Stimulated activated CD8-positive, alpha-beta memory T cell treated with anti-CD3 and anti-CD28 coated beads, Interleukin-12 subunit alpha, Interleukin-12 subunit beta, amount 100 ng/mL, for 4 hours (primary cell): ENCODE measurements around the gene NT5DC2.

Experiments
- DNase-seq: peaks from one replicate; pipeline ENCODE4 v3.0.0-alpha.2; 2020; ENCODE audit warnings: low read depth

NT5DC2 gene

DNA sequence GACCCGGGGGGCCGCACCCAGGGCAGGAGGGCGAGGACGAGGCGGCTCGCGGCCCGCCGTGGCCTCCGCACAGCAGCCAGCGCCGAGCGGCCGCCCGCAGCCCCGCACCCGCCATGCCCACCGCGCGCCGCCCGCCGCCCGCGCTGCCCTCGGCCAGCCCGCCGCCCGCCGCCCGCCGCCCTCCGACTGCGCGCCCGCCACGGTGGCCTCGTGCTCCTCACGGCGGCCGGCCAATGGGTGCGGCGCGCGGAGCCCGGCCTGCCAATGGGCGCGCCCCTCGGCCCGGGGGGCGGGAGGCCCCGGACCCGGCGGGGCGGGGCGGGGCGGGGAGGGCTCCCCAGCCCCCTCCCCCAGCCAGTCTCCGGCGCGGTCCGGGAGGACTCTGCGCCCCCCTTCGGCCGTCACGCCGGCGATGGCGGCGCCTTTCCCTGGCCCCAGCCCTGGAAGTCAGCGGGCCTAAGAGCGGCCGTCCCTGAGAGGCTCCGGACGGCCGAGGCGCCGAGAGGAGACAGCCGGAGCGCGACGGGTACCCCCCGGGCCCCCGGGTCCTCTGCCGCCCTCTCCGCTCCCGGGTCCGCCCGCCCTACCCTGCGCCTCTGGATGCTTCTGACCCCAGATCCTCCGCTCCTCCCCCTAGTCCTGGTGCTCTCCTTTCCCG lies at the start of gene NT5DC2:
Gene NT5DC2 (minus strand): TSS at position 235 of the 658 bp plus-strand sequence. CDS start 120 bp downstream, at position 115.
- DNase-seq = peak; percentile 61

DNA sequence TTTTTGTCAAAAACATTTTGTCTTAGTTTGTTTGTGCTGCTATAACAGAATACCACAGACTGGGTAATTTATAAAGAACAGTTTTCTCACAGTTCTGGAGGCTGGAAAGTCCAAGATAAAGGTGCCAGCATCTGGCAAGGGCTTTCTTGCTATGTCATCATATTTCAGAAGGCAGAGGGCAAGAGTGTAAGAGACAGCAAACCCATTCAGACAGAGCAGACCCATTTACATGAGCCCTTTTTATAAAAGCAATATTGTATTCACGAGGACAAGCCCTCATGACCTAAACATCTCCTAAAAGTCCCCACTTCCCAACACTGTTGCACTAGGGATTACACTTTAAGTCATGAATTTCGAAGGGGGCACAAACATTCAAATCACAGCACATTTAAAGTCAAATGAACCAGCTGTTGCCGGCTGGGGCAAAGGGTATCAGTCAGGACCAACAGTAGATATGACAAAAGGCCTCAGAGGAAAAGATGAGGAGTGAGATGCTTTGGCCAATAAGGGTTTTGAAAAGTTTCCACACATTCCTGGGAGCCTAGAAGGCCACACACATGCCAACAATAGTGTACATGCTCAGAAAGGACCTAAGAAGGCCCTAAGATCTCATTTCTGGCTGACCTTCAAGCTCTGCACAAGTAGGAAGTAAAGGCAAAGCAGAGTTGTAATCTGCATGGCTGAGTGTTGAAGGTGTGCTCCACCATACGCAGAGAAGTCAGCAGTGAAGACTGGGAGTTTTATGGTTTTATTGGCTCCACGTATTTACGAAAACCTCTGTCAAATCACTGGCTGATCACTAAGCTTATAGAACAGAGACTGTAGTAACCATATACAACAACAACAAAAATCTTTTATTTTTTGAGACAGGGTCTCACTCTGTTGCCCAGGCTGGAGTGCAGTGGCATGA lies 40.7 kb upstream of the NT5DC2 start:
- no peak for DNase-seq

DNA sequence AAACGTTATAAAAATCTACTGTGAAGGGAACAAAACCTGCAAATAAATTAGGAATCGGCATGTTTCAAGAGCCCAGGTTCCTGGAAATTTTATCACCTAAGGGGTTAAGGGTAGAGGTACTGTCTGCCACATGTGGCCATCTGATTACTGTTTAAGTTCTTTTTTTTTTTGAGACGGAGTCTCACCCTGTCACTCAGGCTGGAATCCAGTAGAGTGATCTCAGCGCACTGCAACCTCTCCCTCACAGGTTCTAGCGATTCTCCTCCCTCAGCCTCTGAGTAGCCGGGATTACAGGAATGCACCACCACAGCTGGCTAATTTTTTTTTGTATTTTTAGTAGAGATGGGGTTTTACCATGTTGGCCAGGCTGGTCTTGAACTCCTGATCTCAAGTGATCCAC lies 38.6 kb upstream of the NT5DC2 start:
- DNase-seq = no peak

GRCh38 chr3:52570076-52570475 lies 36.4 kb upstream of the NT5DC2 start:
- no peak for DNase-seq

GRCh38 chr3:52568069-52568468 lies 34.4 kb upstream of the NT5DC2 start:
- no peak for DNase-seq

- DNase-seq = no peak
Measured at GRCh38 chr3:52563984-52564383, 30.3 kb upstream of the NT5DC2 start.

GRCh38 chr3:52561028-52561747 lies 27.5 kb upstream of the NT5DC2 start:
- DNase-seq = no peak

DNA sequence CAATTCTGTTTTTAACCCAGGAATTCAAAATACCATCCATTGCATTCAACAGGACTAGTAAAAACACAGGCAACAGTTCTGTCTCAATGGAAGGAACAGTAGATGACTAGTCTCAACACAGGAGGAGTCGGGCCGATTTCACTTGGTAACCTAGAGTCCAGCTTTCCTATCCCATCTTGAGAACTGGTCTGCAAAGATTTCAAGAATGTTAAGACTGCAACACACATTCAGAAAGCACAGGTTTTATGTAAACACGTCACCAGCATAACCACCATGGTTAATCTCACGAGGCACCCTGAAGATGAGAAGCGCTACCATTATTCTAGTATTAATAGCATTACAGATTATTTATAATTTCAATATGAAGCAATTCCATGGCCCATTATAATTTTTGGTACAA lies 24.8 kb upstream of the NT5DC2 start:
- DNase-seq = no peak

DNA sequence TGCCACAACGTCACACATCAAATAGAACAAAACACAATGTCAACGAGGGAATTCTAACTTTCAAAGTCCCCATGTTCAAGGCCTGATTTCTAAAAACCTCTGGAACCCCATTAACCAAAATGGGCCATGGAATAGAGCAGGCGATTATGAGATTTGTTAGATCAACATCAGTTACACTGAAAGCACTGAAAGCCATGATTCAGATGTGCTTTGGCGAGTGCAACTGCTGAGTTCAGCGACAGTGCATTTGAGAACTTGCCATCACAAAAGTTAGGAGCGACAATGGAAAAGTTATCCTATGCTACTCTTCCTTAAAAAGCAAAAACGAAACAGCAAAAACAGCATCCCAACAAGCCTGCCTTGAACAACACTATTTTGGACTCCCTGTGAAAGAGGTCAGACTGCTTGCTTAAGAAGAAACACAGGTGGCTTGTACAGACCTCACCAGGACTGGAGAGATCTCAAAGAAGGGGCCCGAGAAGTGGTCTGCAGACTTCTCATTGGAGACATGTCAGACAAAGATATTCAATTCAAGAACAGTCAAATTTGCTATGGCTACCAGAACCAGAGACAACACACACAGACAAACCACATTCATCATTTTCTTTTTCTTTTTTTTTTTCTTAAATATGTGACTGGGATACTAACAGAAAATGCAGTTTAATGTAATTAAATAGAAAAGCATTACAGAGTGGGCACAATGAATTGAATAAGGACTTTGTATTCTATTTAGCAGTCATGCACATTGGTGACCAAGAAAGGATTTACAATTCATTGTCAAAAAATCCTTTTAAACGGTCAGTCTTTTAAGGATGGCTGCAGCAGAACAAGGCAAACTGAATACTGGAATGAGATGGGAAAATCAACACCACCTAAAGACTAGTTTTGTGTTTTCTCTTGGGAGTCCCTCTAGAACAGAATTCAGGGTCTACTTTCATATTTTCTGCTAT lies 23.6 kb upstream of the NT5DC2 start:
- no peak for DNase-seq

DNA sequence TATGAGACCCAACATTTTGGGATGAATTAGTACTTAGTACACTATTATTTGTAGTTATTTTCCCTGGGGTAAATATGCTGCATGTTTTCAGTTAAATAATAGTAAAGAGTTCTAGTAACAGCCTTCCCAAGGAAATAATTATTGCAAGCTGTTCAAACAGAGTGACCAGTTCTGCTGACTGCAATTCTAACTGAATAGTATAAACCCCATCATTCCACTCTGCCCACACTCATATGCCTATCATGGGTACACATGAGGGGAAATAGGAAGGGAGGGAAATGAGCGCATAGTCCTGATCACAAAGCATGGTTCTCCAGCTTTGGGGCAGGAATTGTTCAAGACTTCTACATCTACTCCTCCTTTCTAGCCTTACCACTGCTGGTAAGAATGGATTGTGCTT lies 21.4 kb upstream of the NT5DC2 start:
- no peak for DNase-seq

DNA sequence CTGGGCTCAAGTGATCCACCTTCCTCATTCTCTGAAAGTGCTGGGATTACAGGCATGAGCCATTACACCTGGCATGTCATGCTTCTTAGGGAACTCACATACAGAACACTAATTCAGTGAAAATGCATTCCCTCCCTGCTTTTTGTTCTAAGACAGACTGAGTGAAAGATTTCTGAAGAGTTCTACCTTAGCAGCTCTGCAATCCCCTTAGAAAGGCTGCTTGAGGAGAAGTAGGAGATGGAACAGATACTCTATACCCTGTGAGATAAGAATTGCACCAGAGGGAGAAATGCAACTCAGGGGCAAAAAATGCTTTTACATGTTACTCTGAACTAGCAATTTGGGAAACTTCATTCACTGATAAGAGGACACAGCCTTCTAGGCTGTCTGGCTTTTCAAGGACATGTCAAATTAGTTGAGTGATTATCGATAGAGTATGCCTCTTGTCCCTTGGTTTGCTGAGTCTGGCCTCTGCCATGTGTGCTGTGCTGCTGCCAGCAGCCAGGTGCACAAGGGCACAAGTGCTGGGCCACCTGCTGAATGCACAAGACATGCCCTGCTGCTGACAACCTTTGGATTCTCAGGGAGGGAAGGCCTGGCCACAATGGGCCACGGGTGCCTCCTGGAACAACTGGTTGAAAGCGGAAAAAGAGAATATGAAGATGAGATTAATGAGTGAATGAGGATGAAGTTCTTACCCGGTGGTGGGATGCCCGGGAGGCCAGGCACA lies 20.5 kb upstream of the NT5DC2 start:
- no peak for DNase-seq

GRCh38 chr3:52552089-52552488 lies 18.4 kb upstream of the NT5DC2 start:
- DNase-seq = no peak

DNA sequence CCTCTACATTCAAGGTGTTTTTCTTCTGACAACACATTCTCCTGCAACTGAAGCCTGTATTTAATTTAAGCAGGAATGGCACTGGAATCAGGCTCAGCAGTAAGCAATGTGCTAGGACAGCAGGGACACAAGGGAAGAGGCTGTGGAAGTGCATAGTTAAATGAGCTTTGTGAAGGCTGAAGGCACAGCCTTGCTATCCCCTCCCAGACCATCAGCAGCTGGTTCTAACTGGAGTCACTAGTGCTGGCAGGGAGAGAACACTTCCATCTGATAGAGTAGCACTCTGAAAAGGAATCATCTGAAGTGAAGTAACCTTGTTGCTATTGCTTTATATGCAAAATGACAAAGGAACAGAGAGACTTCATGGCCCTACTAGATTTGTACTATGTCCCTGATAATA lies 17.5 kb upstream of the NT5DC2 start:
- no peak for DNase-seq

DNA sequence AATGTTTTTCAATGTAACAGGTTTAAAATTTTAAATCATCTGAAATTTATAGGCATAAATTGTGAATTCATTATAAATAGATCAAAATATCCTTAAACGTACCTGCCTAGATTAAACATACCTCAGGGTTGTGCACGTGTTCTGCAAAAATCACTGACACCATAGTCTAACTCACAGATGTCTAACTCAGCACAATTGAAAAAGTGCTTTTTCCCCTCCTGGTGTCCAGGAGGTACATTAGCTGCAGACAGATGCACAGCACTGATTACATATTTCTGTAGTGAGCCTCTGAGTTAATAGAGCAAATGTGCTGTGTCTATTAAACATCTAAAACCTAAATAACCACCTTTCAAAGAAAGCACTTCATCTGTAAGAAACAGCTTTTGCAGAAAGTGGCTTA lies 13.5 kb upstream of the NT5DC2 start:
- no peak for DNase-seq

- DNase-seq = no peak
Measured at GRCh38 chr3:52546111-52546901, 12.6 kb upstream of the NT5DC2 start.

- no peak for DNase-seq
Measured at GRCh38 chr3:52544937-52545336, 11.3 kb upstream of the NT5DC2 start.

- DNase-seq = no peak
Measured at GRCh38 chr3:52541050-52541449, 7.4 kb upstream of the NT5DC2 start.

- no peak for DNase-seq
Measured at GRCh38 chr3:52539010-52539653, 5.5 kb upstream of the NT5DC2 start.

DNA sequence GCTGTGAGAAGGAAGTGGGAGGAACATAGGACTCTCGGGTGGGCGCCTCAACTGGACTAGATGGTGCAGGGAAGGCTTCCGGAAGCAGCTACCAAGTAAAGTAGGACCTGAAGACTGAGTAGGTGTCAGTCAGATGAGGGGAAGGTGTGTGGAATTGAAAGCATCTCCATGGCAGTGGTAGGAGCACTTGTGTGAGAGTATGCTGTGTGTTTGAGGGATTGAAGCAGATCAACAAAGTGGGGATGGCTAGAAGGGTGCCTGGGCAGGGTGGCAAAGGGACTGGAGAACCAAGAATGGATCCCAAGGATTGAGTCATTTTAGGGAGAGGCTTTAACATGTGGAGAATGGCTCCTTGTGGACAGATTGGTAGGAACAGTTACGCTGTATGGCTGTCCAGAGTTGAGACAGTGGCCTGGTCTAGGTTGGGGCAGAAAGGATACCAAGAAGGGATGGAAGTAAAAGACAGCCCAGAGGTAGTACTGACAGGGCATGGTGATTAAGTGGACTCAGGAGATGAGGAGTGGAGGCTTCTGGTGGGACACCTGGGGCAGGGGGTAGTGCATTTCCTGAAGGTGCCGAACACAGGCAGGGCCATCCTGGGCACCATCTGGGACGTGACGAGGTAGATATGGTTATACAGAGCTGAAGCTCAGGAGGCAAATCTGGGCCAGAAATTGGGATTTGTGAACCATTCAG lies 4.2 kb upstream of the NT5DC2 start:
- DNase-seq = no peak
